Mesothelial cell of epicardium (in vitro differentiated cells): ENCODE data around the gene GPANK1. TPM values are rescaled to one million over a fixed set of nuclear protein-coding genes. Genes with fewer than 3 reads are reported as not detected.

Source experiments
- DNase-seq, 2 experiments: peaks; one replicate each; pipeline ENCODE4 v3.0.0; 2021; ENCODE audit warnings: low spot score in 2 of 2; ENCODE audit not compliant: unreplicated experiment in 2 of 2
- H3K27ac Mint-ChIP-seq: 2 replicates; pipeline ENCODE4 v1.8.0; 2021; ENCODE audit warnings: mixed read lengths
- H3K27me3 Mint-ChIP-seq: 2 replicates; pipeline ENCODE4 v1.8.0; 2021; ENCODE audit warnings: low read depth, mixed read lengths
- H3K36me3 Mint-ChIP-seq: 2 replicates; pipeline ENCODE4 v1.8.0; 2021; ENCODE audit warnings: mixed read lengths
- H3K4me1 Mint-ChIP-seq: 2 replicates; pipeline ENCODE4 v1.8.0; 2021; ENCODE audit warnings: mixed read lengths
- H3K4me3 Mint-ChIP-seq: 2 replicates; pipeline ENCODE4 v1.8.0; 2021; ENCODE audit warnings: mild to moderate bottlenecking, moderate library complexity, mixed read lengths
- H3K9me3 Mint-ChIP-seq: 2 replicates; pipeline ENCODE4 v1.8.0; 2021; ENCODE audit warnings: mixed read lengths
- CTCF ChIP-seq: fragments of 200-600 bp; sonication (generic); IDR thresholded peaks from one replicate; pipeline ENCODE4 v1.5.0; 2021; ENCODE audit warnings: antibody characterized with exemption; ENCODE audit not compliant: unreplicated experiment
- total RNA-seq: library from RNA; stranded (reverse); gene quantifications from 3 replicates; pipeline ENCODE4 v1.2.1, GENCODE V29; 2021

The GPANK1 gene
- total RNA-seq, 1 donor from 2014 or later = 14.8 TPM

GRCh38 chr6:31676322-31676903 lies 11.6 kb upstream of the GPANK1 start:
- Mint-ChIP-seq H3K4me1 (peaks cover 11% of the 10 kb centered on the region), H3K27ac (no peak overlapping the region), H3K4me3 (no peak overlapping the region), H3K27me3 (no peaks in the 10 kb centered on the region), H3K36me3 (peaks cover 11% of the 10 kb centered on the region), H3K9me3 (no peaks in the 10 kb centered on the region)
- DNase-seq = no peak
- TF ChIP-seq CTCF = no peak

GRCh38 chr6:31669676-31670075 lies 4.9 kb upstream of the GPANK1 start, which contains the start of gene LY6G5B:
TSS of gene LY6G5B (plus strand) at chr6:31669976. CDS start at chr6:31670951, 975 bp downstream.
- no peaks in the 10 kb centered on the region for H3K27me3 Mint-ChIP-seq
- TF ChIP-seq CTCF = no peak
- H3K9me3 Mint-ChIP-seq = no peaks in the 10 kb centered on the region
- peaks cover 19% of the 10 kb centered on the region for H3K4me1 Mint-ChIP-seq
- no peak within 1 kb of the TSS for H3K27ac Mint-ChIP-seq
- peaks cover 27% of the 10 kb centered on the region for H3K36me3 Mint-ChIP-seq
- H3K4me3 Mint-ChIP-seq = no peak within 1 kb of the TSS
- DNase-seq = no peak

GRCh38 chr6:31666337-31666965 lies 1.7 kb upstream of the GPANK1 start:
- H3K27ac Mint-ChIP-seq = peak overlapping the region; percentile 95

GRCh38 chr6:31665501-31666336 lies 922 bp upstream of the GPANK1 start, which contains the start of gene CSNK2B:
TSS of gene CSNK2B (plus strand) at chr6:31666080. CDS start at chr6:31666832, 752 bp downstream.
- Mint-ChIP-seq H3K4me1 (peaks cover 47% of the 10 kb centered on the region), H3K4me3 (peak within 1 kb of the TSS; percentile 86), H3K9me3 (no peaks in the 10 kb centered on the region), H3K27ac (peak within 1 kb of the TSS; percentile 95), H3K36me3 (peaks cover 18% of the 10 kb centered on the region), H3K27me3 (no peaks in the 10 kb centered on the region)
- peak; percentile 89 to 93 for DNase-seq
- TF ChIP-seq CTCF = no peak

More at GRCh38 chr6:31666337-31666965, 1.7 kb upstream of the GPANK1 start:
- no peaks in the 10 kb centered on the region for H3K27me3 Mint-ChIP-seq
- peaks cover 41% of the 10 kb centered on the region for H3K4me1 Mint-ChIP-seq
- H3K9me3 Mint-ChIP-seq = no peaks in the 10 kb centered on the region
- peaks cover 18% of the 10 kb centered on the region for H3K36me3 Mint-ChIP-seq
- peak overlapping the region; percentile 86 for H3K4me3 Mint-ChIP-seq
- no peak for DNase-seq
- no peak for TF ChIP-seq CTCF

GRCh38 chr6:31663961-31664789 lies 622 bp downstream of the GPANK1 start:
- H3K4me1 Mint-ChIP-seq = peaks cover 58% of the 10 kb centered on the region
- no peak for TF ChIP-seq CTCF
- peak overlapping the region; percentile 86 for H3K4me3 Mint-ChIP-seq
- H3K9me3 Mint-ChIP-seq = no peaks in the 10 kb centered on the region
- DNase-seq = no peak
- H3K27me3 Mint-ChIP-seq = no peaks in the 10 kb centered on the region
- H3K27ac Mint-ChIP-seq = peak overlapping the region; percentile 95
- peaks cover 10% of the 10 kb centered on the region for H3K36me3 Mint-ChIP-seq
